ENCODE results near the gene PPP2R2C.

The PPP2R2C gene

DNA sequence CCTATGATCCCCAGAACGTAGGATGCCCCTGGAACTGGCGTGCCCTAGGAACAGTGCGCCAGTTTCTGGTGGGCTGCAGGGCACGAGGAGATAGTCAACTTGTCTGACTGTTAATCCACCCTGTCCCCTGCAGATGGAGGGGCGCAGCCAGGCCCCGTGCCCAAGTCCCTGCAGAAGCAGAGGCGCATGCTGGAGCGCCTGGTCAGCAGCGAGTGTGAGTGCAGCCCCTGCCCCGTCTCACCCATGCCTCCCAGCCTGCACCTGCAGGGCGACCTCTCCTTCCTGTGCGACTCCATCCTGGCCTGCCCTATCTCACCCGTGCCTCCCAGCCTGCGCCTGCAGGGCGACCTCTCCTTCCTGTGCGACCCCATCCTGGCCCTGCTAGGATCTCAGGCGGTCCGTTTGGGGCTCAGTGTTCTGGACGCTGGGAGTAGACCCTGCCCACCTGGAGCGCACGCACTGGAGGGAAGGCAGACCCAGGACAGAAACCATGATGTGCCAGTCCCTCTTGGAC lies 180.6 kb downstream of the PPP2R2C start:
- DNase-seq (ENCODE audit: low read depth, low spot score): no peak

DNA sequence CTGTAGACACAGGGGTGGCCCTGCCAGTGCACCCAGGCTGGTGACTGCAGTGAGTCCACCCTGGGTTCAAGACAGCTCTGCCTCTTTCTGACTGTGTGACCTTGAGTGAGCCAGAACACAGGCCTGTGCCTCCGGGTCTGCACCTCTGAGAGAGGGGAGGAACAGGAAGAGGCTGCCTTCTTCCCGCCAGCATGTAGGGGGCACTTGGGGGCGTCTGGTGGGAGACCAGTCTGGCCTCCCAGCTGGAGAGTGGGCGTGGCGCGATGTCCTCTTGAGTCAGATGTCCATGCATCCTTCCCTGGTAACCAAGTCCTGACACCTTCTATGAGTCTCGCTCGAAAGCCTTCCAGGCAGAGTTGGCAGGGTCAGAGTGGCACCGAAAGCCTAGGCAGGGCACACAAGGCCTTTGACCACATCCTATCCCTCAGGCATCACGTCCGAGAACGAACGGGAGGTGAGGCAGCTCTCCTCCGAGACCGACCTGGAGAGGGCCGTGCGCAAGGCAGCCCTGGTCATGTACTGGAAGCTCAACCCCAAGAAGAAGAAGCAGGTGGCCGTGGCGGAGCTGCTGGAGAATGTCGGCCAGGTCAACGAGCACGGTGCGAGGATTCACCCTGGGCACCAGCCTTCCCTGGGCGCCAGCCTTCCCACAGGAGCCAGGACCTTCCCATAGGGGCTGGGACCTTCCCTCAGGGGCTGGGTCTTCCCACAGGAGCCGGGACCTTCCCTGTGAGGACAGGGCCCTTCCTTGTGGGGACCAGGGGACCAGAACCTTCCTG lies 181.5 kb downstream of the PPP2R2C start:
- DNase-seq (ENCODE audit: low read depth, low spot score): no peak

DNA sequence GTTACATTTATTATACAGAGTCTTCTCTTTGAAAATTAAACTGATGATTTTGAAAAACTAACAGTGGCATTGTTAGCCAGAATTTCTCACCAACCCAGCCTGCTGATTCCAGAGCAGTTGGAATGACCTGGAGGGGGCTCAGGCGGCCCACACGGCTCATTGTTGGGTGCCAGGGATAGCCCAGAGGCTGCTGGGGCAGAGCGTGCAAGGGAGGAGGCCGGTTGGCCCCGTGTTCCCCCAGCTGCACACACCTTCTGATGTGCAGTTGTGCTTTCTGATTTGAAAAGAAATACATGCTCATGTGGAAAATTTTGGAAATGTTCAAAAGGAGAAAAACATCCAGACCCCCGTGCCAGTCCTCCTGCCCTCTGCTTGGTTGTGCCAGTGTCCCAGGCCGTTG lies 182.2 kb downstream of the PPP2R2C start:
- DNase-seq (ENCODE audit: low read depth, low spot score): no peak

DNA sequence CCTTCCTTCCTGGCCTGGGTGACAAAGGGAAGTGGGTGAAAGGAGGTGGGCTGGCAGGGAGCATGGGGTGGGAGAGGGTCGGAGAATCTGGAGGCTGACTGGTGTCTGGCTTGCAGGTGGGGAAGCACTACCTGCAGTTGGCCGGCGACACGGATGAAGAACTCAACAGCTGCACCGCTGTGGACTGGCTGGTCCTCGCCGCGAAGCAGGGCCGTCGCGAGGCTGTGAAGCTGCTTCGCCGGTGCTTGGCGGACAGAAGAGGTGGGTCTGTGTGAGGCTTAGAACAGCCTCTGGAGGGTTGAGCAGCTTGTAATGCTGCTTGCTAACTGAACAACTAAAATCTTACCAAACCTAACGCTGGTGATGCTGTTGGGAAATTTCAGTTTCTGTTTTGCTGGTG lies 183.5 kb downstream of the PPP2R2C start:
- DNase-seq (ENCODE audit: low read depth, low spot score): no peak

DNA sequence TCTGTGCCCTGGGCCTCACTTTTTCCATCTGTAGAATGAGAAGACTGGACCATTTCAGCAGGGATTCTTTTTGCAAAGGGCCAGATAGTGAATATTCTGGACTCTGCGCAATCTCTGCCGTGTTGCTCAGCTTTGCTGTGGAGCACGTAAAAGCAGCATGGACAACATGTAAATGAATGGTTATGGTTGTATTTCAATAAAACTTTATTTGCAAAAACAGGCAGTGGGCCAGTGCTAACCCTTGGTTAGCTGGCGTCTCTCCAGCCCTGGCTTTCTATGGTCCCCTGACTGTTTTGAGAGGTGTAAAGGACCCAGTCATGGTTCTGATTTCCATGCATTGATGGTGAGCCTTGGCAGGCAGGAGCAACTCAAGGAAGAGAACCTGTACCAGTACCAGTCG lies 184.1 kb downstream of the PPP2R2C start:
- DNase-seq (ENCODE audit: low read depth, low spot score): no peak

DNA sequence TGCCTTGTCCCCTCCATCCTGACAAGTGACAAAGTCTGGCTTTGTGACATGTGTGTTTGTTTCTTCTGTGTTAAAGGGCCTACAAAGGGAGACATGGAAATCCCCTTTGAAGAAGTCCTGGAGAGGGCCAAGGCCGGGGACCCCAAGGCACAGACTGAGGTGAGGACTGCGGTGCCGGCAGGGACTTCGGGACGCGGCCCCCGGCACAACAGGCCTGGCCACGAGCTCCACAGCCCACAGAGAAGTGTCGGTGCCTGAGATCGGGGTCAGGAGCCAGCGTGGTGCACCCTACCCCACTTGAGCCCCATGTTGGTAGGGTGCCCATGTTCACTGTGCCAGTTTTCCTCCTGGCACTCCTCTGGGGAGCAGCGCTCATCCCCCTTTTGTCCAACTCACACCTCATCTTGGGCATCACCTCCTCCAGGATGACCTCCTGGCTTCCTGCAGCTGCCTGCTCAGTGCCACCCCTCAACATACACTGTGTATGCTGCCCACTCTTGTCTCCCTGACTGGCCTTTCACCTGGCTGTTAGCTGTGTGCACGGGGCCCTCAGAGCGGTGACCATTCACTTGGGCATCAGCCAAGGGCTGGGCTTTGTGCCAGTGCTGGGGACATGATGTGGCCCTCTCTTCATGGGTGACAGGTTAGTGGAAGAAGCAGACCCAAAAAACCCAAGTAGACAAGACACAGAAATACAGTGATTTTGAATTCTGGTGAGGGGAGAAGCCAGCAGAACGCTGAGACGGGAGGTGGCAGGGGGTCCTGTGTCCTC lies 185.2 kb downstream of the PPP2R2C start:
- DNase-seq (ENCODE audit: low read depth, low spot score): no peak

DNA sequence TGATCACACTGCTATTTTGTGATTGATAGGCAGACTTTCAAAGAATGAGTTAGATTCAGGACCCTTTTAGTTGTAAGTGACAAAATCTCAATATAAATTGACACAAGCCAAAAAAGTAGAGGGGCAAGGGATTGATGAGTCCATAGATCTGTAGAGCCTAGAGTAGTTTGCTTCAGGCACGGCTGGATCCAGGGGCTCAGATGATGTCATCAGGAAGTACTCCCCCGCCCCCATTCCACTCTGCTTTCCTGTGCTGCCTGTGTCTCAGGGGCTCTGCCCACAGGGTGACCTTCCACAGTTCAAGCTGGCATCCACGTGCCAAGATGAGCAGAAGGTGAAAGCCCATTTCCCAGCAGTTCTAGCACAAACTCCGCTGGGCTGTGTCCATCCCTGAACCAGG lies 189.1 kb downstream of the PPP2R2C start:
- DNase-seq (ENCODE audit: low read depth, low spot score): no peak

DNA sequence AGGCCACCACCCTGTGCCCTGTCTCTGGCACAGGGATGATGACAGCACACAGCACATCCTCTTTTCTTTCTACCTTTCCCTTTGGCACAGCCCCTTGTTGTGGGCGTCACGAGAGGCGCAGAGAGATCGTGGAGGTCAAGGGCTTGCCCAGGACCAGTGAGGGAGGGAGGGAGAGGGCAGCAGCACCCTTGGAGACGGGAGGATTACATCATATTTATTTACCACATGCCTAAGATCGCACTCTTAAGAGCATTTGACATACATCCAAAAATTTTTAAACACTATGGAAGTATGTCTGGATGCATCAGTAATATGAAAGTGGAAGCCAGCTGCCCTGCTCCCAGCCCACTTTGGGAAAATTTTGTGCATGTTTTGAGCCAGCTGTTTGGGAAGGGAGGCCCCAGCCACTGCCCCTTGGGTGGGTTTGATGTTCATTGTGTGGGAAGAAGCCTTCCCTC lies 190.1 kb downstream of the PPP2R2C start:
- no peak for DNase-seq (ENCODE audit: low read depth, low spot score)

DNA sequence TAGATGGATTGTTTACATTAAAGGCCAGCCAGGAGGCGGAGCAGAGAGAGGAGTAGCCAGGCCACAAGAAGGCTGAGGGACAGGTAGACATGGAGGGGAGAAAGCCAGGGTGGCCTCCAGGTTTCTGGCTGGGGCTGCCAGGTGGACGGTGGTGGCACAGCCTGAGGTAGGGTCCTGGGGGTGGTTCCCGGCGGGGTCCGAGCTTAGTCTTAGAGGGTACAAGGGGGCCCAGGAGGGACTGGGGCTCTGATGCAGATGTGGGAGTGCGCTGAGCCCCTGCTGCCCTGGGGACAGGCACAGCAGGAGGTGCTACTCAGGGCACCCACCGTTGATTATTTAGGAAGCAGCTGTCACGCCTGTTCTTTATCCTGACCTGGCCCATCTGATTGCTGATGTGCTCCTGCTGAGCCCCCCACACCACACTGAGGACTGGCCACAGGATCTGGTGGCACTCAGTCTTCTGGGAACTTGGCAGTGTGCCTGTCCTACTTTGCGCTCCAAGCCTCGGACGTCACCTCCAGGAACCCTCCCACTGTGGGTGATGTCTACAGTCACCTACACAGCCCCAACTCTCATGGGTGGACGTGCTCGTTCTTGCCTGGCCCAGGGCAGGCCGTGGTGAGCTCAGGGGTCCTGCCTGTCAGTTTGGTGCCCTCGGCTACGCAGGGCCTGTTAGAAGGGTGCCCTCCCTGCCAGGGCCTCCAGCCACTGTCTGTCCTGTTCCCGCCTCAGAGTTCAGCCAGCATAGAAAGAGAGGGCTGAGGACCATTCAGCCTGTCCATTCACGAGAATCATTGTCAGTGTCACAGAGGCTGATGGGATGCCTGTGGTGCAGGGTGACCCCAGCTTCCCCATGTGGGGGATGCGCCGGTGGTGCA lies 190.7 kb downstream of the PPP2R2C start:
- no peak for DNase-seq (ENCODE audit: low read depth, low spot score)

DNA sequence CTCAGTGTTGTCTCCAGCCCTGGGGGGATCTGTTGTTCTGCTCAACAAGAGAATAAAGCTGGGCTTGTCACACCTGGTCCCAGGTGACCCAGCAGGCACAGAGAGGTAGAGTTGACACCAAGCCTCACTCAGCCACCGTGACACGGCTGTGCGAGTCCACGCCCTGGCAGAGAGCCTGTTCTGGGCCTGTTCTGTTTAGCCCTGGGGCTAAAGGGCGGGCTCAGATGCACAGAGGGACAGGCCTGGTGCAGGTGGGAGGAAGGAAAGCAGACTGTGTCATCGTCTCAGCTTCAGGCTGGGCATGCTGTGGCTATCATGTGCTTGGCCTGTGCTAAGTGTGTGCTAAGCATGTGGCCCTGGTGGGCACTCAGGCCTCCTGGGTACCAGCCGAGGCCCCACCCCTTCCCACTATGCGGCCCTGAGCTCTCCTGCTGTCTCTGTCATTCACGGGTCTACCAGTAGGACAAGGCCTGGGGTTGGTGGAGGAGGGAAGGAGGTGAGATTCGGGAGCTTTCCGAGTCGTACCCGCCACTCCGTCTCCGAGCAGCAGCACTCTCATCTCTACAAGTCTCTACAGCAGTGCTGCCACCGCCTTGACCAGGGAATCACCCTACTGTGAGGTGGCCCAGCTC lies 191.9 kb downstream of the PPP2R2C start:
- no peak for DNase-seq (ENCODE audit: low read depth, low spot score)

DNA sequence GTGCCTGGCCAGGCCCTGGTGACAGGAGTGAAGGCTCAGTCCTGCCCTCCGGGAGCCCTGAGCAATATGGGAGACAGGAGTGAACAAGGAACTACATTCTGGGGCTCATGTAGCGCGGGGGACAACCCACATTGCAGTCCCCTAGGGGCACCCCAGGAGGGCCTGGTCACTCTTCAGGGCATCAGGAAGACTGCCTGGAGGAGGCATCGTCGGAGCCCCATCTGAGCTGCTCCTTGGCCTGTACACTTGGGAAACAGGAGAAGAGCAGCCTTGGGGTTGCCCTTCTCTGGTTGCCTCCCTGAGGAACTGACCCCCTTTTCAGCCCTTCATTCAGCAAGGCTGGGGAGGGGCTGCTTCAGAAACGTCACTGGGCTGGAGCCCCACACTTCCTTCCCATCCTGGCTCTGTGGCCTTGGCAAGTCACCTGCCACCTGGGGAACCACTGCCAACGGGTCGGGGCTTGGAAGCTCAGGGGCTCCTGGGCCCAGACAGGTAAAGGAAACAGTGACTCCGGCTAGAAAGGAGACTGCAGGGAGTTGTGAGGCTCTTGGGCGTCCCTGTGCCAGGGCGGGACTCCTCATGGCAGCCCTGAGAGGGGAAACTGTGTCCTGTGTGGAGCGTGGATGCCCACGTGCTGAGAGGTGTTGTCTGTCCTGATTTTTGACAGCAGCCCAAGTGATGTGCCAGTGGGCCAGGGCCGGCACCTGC lies 192.7 kb downstream of the PPP2R2C start:
- no peak for DNase-seq (ENCODE audit: low read depth, low spot score)

DNA sequence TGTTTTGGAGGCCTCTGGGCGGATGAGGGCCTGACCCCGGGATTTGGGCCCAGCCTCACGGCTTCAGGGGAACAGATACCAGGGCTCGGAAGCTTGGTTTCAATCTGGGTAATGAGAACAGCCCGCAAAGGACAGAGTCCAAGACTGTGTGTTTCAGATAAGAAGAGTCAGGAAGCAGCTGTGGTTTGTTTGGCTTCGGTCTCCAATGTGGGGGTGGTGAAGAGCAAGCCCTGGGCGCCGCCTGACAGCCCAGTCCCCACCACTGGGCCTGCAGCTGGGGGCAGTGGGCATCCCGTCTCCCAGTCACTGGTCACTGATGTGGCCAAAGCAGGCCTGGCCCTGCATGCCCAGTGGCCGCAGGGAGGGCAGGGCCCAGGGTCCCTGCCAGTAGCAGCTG lies 193.6 kb downstream of the PPP2R2C start:
- no peak for DNase-seq (ENCODE audit: low read depth, low spot score)

DNA sequence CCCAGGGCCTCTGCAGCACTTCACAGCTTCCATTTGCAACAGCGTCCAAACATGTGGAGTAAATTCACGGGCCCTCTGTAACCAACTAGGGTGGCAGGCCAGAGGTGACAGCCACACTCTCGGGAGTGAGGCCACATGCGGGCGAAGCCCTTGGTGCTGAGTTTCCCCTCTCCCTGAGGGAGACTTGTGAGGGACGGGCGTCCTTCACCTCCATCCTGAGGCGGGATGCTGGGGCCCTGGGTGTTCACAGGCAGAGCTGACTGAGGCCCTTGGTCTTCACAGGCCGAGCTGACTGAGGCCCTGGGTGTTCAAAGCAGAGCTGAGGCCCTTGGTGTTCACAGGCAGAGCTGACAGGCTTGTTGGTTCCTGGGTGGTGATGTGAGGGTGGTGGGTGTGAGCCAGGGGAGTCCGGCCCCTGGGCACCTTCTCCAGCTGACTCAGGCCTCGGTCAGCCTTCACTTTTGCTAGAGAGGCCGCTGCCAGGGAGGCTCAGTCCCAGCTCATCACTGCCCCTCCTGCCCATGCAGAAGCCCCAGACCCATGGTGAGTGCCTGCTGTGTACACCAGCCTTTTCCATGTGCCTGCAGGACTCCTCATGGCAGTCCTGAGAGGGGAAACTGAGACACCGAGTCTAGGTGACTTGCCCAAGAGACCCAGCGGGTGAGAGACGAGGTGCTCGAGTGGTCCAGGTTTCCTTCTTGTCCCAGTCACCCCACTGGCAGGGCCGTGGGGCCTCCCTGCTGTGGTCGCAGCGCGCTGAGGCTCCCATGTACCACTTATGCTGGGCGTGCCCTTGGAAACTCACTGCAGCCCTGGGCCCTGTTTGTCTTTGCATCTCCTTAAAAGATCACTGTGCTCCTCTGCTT lies 194.2 kb downstream of the PPP2R2C start:
- DNase-seq (ENCODE audit: low read depth, low spot score): no peak

DNA sequence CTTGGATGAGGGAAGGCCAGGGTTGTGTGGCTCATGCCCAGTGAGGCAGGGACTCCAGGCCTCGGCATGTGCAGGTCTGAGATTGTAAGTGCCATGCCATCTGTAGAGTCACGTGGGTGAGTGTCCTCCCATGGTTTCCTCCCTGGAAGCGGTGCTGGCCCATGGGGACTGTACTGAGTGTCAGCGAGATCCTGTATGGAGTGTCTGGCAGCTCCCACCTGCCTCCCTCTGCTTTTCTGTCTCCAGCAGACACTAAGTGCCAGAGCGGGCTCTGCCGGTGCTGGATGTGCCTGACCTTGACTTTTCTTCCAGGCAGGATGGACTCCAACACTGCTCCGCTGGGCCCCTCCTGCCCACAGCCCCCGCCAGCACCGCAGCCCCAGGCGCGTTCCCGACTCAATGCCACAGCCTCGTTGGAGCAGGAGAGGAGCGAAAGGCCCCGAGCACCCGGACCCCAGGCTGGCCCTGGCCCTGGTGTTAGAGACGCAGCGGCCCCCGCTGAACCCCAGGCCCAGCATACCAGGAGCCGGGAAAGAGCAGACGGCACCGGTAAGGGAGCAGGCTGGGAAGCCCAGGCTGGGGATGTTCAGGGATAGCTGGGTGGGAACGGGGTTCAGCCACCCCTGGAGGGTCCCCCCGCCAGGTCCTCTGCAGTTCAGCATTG lies 195.1 kb downstream of the PPP2R2C start:
- DNase-seq (ENCODE audit: low read depth, low spot score): no peak

DNA sequence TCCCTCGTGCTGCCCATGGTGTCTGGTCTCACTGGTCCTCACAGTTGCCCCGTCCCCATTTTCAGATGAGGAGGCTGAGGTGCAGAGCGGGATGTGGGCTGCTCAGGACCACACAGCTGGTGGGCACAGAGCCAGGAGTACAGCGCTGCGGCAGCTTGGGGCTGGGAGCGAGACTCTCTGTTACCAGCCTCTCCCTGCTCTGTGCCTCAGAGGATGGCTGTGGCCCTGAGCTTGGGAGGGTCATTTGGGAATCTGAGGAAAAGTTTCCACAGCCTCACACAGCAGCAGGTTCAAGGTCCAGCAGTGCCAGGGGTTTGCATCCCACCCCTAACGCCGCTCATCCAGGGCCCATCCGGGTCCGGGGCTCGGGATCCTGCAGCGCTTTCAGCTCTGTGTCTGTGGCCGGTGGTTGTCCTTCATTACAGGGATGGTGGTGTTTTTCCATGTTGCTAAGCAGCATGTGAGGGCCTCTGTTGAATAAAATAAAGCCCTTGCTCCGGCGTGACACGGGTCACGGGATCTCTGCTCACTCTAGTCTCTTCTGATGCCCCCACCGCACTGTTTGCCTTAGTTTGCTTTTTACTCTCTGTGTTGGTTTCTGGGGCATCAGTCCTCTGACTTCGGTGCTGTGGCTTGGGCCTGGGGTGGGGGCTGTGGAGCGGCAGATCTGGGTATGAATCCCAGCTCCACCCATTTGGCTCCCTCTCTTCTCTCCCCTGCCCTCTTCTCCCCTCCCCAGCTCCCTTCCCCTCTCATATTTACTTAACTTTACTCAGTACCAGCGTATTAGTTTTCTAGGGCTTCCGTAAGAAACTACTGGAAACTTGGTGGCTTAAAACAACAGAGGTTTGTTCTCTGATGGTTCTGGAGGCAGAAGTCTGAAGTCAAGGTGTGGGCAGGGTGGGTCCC lies 196.3 kb downstream of the PPP2R2C start:
- DNase-seq (ENCODE audit: low read depth, low spot score): no peak

DNA sequence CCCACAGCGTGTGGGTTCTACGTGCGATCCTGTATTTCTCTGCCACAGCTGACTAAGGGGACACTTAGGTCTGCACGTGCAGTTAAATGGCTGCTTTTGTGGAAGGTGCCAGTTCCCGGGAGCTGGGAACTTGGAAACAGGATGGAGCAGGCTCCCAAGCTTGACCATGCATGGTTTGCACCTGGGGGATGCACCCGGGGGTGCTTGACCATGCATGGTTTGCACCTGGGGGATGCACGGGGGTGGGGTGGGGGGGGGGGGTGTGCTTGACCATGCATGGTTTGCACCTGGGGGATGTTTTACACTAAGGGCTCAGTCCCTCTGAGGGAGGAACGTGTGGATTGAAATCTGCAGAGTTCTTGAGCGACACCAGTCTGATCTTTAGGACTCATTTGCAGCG lies 197.1 kb downstream of the PPP2R2C start:
- no peak for DNase-seq (ENCODE audit: low read depth, low spot score)

DNA sequence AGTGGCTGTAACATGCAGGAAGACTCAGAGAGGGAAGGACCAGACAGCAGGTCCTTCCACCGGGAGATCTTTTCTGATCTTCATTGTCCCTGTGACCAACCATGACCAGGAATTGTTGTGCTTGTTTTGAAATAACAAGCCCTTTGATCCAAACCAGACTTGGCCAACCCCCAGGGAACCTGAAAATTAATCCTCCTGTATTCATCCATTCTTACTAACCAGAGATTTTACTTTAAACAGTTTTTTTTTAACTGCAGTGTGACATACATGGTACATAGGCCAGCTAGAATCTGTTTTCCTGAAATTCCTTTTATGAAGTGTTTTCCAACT lies 198.8 kb downstream of the PPP2R2C start:
- DNase-seq (ENCODE audit: low read depth, low spot score): no peak

Data from iPS DF 19.7 (cell line).